ENCODE measurements around the gene SLC41A3. TPM values are rescaled to one million over a fixed set of nuclear protein-coding genes. Genes with fewer than 3 reads are reported as not detected.

The SLC41A3 gene
- total RNA-seq, 1 experiment from 2014 or later = 35.5 TPM

- Histone ChIP-seq H2AK5ac (ENCODE audit: insufficient read length, low read length) (no peak overlapping the region), H3K4ac (ENCODE audit: low read depth, low read length) (no peak overlapping the region), H3K23ac (ENCODE audit: insufficient read length, low read depth, low read length) (no peak overlapping the region), H3K4me2 (ENCODE audit: insufficient read depth, insufficient read length, low read length) (no peak overlapping the region), H2BK15ac (ENCODE audit: low read depth, low read length) (no peak overlapping the region), H3K23me2 (ENCODE audit: insufficient read length, low read depth, low read length, poor library complexity, severe bottlenecking) (no peaks in the 10 kb centered on the region), H3K79me2 (ENCODE audit: insufficient read depth, low read length) (no peaks in the 10 kb centered on the region), H3K27ac (ENCODE audit: insufficient read length, low read depth, low read length) (no peak overlapping the region), H4K20me1 (ENCODE audit: control insufficient read depth, insufficient read depth, insufficient read length) (no peaks in the 10 kb centered on the region), H3K14ac (ENCODE audit: insufficient read depth, low read length) (no peak overlapping the region), H3K4me1 (ENCODE audit: insufficient read depth, low read length) (no peaks in the 10 kb centered on the region), H3T11ph (ENCODE audit: low read length) (no peak overlapping the region), H3K9me3 (ENCODE audit: control insufficient read depth, low read depth, low read length) (no peaks in the 10 kb centered on the region), H2BK12ac (ENCODE audit: insufficient read length, low read depth, low read length) (no peak overlapping the region), H3K27me3 (ENCODE audit: insufficient read depth, low read length) (no peaks in the 10 kb centered on the region), H3K18ac (ENCODE audit: insufficient read length, low read depth, low read length) (no peak overlapping the region), H3K9ac (ENCODE audit: extremely low read depth, insufficient read length, low read length) (no peak overlapping the region), H2AFZ (ENCODE audit: low read length) (no peak overlapping the region), H4K8ac (replicated peaks; ENCODE audit: insufficient read length, low read depth, low read length) (no peak overlapping the region), H4K5ac (ENCODE audit: insufficient read length, low read depth, low read length) (no peak overlapping the region), H2BK120ac (ENCODE audit: low read depth, low read length, poor library complexity, severe bottlenecking) (no peak overlapping the region), H2BK20ac (ENCODE audit: low read depth, low read length, poor library complexity, severe bottlenecking) (no peak overlapping the region), H2BK5ac (ENCODE audit: insufficient read length, low read length) (no peak overlapping the region), H4K91ac (ENCODE audit: insufficient read length, low read depth, low read length) (no peak overlapping the region), H3K79me1 (ENCODE audit: insufficient read depth, low read depth, low read length, poor library complexity, severe bottlenecking) (no peaks in the 10 kb centered on the region), H3K56ac (ENCODE audit: insufficient read length, low read depth, low read length) (no peak overlapping the region)
- no CpG with 5 or more reads among the region's 10 CpGs for WGBS (ENCODE audit: extremely low coverage, insufficient read length, low lambda C conversion rate)
- peaks cover 0 to 5% (median 0%) of the 10 kb centered on the region in 3 experiments; a peak in 4 of 7 replicates for H3K36me3 Mint-ChIP-seq (ENCODE audit: insufficient read depth in 1 of 3, low read depth in 3 of 3)
- H3K27me3 Mint-ChIP-seq (ENCODE audit: low read depth) = no peaks in the 10 kb centered on the region
- H3K4me1 Mint-ChIP-seq = peaks cover 10 to 11% of the 10 kb centered on the region in 2 experiments
- no peak for DNase-seq
- no peaks in the 10 kb centered on the region for H3K9me3 Mint-ChIP-seq
- H3K4me3 Mint-ChIP-seq = no peak overlapping the region
- H3K27ac Mint-ChIP-seq = no peak overlapping the region
- no peak for TF ChIP-seq CTCF (conservative IDR thresholded peaks at IDR 0.05)
Measured at GRCh38 chr3:126056088-126056487, 27.8 kb downstream of the SLC41A3 start.
